ENCODE measurements around the gene GRK4.

Gene GRK4

GRCh38 chr4:3010577-3010976, 47.2 kb downstream of the GRK4 start:
- Histone ChIP-seq H3K9me3 (ENCODE audit: control insufficient read depth, insufficient read depth, low read depth, low read length) (no peaks in the 10 kb centered on the region), H3K4me3 (ENCODE audit: low read depth, low read length) (no peak overlapping the region), H3K36me3 (ENCODE audit: control insufficient read depth in 2 of 2, insufficient read depth in 1 of 2, low read length in 2 of 2) (no peaks in the 10 kb centered on the region), H3K4me1 (ENCODE audit: control insufficient read depth, insufficient read depth, low read length) (no peaks in the 10 kb centered on the region), H3K27ac (ENCODE audit: extremely low read depth, low read depth, low read length) (no peak overlapping the region)
- ChIA-PET CTCF (no interaction called here), POLR2A (no interaction called here)
- no peak for TF ChIP-seq ZNF549 (tag by site-specific recombination; IDR thresholded peaks at IDR 0.05)
- no peak for TF ChIP-seq ZSCAN18 (tag by site-specific recombination; IDR thresholded peaks at IDR 0.05)
- no peak for TF ChIP-seq ZNF473 (tag by site-specific recombination; IDR thresholded peaks at IDR 0.05)
- no peak for TF ChIP-seq ZFHX2 (tag by site-specific recombination; conservative IDR thresholded peaks at IDR 0.05)
- no peak for TF ChIP-seq ZNF114 (tag by site-specific recombination; IDR thresholded peaks at IDR 0.05)
- TF ChIP-seq ZNF423 (tag by site-specific recombination; IDR thresholded peaks at IDR 0.05): no peak
- no peak for TF ChIP-seq ZNF626 (tag by site-specific recombination; IDR thresholded peaks at IDR 0.05)
- TF ChIP-seq BCL11A (tag by site-specific recombination; IDR thresholded peaks at IDR 0.05; ENCODE audit: low read depth): no peak
- TF ChIP-seq ZNF48 (tag by site-specific recombination; IDR thresholded peaks at IDR 0.05): no peak
- no peak for TF ChIP-seq ZNF610 (tag by site-specific recombination; IDR thresholded peaks at IDR 0.05; ENCODE audit: borderline replicate concordance)
- TF ChIP-seq PRDM4 (tag by site-specific recombination; IDR thresholded peaks at IDR 0.05): no peak
- TF ChIP-seq ZNF311 (tag by site-specific recombination; IDR thresholded peaks at IDR 0.05; ENCODE audit: borderline replicate concordance): no peak
- TF ChIP-seq MEIS1 (CRISPR knock-in tag; IDR thresholded peaks at IDR 0.05; ENCODE audit: borderline replicate concordance): no peak
- no peak for TF ChIP-seq ZNF404 (tag by site-specific recombination; IDR thresholded peaks at IDR 0.05)
- TF ChIP-seq ZNF843 (tag by site-specific recombination; IDR thresholded peaks at IDR 0.05): no peak
- TF ChIP-seq TRIM28 (IDR thresholded peaks at IDR 0.05; ENCODE audit: borderline replicate concordance, low read length): no peak
- TF ChIP-seq YY2 (tag by site-specific recombination; IDR thresholded peaks at IDR 0.05): no peak
- no peak for TF ChIP-seq MYNN (tag by site-specific recombination; IDR thresholded peaks at IDR 0.05; ENCODE audit: borderline replicate concordance)

GRCh38 chr4:3010998-3011397, 47.6 kb downstream of the GRK4 start:
- Histone ChIP-seq H3K27ac (ENCODE audit: extremely low read depth, low read depth, low read length) (no peak overlapping the region), H3K4me1 (ENCODE audit: control insufficient read depth, insufficient read depth, low read length) (no peaks in the 10 kb centered on the region), H3K36me3 (ENCODE audit: control insufficient read depth in 2 of 2, insufficient read depth in 1 of 2, low read length in 2 of 2) (no peaks in the 10 kb centered on the region), H3K9me3 (ENCODE audit: control insufficient read depth, insufficient read depth, low read depth, low read length) (no peaks in the 10 kb centered on the region), H3K4me3 (ENCODE audit: low read depth, low read length) (no peak overlapping the region)
- ChIA-PET CTCF (no interaction called here), POLR2A (no interaction called here)
- TF ChIP-seq HIC1 (tag by site-specific recombination; IDR thresholded peaks at IDR 0.05) (no peak), ZNF48 (tag by site-specific recombination; IDR thresholded peaks at IDR 0.05) (no peak), ZNF138 (tag by site-specific recombination; IDR thresholded peaks at IDR 0.05; ENCODE audit: borderline replicate concordance) (no peak), ZNF580 (tag by site-specific recombination; IDR thresholded peaks at IDR 0.05) (no peak), ZBTB10 (tag by site-specific recombination; IDR thresholded peaks at IDR 0.05) (no peak), REST (tag by site-specific recombination; IDR thresholded peaks at IDR 0.05) (no peak), ZNF530 (tag by site-specific recombination; IDR thresholded peaks at IDR 0.05; ENCODE audit: low read depth) (no peak)

All from HEK293 (cell line).